Inferior parietal cortex (tissue), 1 donor: ENCODE results near the gene GCH1.

Experiments
- DNase-seq: peaks from one replicate; pipeline ENCODE4 v3.0.0-alpha.2; 2016; ENCODE audit errors: extremely low spot score

Gene GCH1

DNA sequence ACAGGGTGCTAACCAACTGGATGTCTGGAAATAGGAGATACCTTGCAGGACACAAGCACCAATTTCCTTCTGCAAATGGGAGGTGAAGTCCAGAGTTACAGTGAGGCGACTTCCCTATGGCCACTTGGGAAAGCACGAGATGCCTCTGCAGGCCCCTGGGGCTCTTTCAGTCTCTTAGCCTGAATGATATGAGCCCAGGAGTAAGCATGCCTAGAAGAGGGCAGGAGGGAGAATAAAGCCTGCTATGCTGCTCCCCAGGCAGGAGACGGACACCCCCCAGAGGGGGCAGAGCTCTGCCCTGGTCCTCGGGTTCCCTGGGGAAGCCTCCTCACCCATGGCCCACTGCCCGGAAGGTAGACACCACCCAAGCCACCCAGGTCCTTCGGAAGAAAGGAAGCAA, 105.1 kb downstream of the GCH1 start:
- DNase-seq: no peak

DNA sequence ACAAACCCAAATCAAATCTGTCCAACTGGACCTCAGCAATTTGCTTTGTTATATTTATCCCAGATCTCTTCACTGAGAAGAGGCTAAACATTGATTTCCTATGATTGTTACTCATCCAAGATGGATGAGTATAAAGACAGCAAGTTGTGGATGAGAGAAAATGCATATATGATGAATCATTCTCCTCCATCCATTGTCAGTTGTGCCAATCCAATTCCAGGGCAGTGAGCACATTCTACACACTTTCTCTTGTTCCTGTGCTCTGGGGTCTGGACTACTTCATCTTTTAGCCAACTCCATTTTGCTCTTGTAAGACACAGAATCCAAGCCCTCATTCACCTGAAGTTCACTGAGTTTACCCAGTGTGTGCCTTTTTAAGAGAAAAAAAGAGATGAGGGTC, 105.7 kb downstream of the GCH1 start:
- DNase-seq: no peak

DNA sequence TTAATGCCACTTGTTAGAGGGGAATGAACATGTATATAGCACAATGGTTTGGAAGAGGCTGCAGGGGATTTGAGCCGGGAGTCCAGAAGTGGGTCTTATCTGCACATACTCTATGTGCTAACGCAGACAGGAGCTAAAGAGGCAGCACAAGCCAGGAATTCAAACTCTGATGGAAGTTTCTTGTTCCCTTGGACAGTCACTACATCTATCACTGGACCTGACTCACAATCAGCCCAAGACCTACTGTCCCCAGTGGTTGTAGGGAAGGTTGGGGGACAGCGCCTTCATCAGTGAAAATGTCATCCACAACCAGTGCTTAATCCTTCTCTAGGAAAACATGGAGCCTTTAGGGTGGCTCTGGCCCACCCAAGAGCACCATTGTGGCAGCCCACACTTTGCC, 107.8 kb downstream of the GCH1 start:
- no peak for DNase-seq

DNA sequence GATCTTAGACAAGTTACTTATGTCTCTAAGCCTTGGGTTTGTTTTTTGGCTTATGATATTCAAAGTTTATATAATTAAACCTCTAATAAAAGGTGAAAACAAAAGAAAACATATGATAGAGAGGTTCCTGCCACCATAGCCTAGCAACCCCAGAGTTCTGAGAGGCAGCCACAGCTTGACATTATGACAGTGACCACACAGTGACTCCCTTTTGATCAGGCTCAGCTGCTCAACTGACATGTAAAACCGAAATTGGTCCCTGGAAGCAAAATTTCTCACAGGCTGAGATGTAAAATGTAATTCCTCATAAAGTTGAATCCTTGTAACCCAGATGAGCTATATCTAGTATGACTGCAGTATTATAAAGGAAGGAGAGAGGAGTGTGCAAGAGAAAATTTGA, 108.5 kb downstream of the GCH1 start:
- no peak for DNase-seq

DNA sequence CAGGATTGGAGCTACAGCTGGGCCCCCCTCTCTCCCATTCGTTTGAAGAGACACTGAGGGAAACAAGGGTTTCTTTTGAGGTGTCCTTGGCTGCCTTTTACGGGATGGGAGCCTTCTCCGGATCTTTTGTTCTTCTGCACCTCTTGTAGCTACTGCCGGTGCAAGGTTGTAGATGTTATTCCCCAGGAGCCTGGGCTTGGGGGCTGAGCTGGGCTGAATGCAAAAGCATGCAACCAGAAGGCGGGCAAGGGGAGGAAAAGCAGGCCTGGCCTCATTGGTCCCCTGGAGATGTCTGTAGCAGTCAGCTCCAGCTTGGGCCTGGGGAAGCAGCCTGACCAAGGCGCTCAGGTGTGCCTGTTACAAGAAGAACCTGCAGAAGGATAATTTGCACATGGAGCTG, 110.3 kb downstream of the GCH1 start:
- DNase-seq: no peak
